Hepatocyte (in vitro differentiated cells): ENCODE measurements around the gene TPSG1. TPM values are rescaled to one million over a fixed set of nuclear protein-coding genes. Genes with fewer than 3 reads are reported as not detected.

ENCODE experiments used
- DNase-seq: peaks from one replicate; pipeline ENCODE4 v3.0.0-alpha.2; 2016; ENCODE audit warnings: low spot score
- H2AFZ ChIP-seq: fragments of 200-600 bp; sonication (generic); 2 replicates; pipeline ENCODE4 v1.6.0; 2016; ENCODE audit warnings: antibody characterized with exemption, mild to moderate bottlenecking
- H3K27ac ChIP-seq: fragments of 200-600 bp; sonication (generic); 2 replicates; pipeline ENCODE4 v1.5.1; 2016; ENCODE audit warnings: mild to moderate bottlenecking
- H3K27me3 ChIP-seq: fragments of 200-600 bp; sonication (generic); 2 replicates; pipeline ENCODE4 v1.6.1; 2016
- H3K36me3 ChIP-seq: fragments of 200-600 bp; sonication (generic); replicated peaks from 2 replicates; pipeline ENCODE4 v1.5.1; 2016; ENCODE audit warnings: low read depth; ENCODE audit not compliant: insufficient read depth
- H3K4me1 ChIP-seq: fragments of 200-600 bp; sonication (generic); 2 replicates; pipeline ENCODE4 v1.5.1; 2016; ENCODE audit warnings: mild to moderate bottlenecking, moderate library complexity; ENCODE audit not compliant: insufficient read depth
- H3K4me2 ChIP-seq: fragments of 200-600 bp; sonication (generic); 2 replicates; pipeline ENCODE4 v1.6.0; 2016
- H3K4me3 ChIP-seq: fragments of 200-600 bp; sonication (generic); 2 replicates; pipeline ENCODE4 v1.5.1; 2016; ENCODE audit warnings: mild to moderate bottlenecking
- H3K79me2 ChIP-seq: fragments of 200-600 bp; sonication (generic); 2 replicates; pipeline ENCODE4 v1.6.0; 2017; ENCODE audit warnings: mild to moderate bottlenecking
- H3K9me2 ChIP-seq: fragments of 200-600 bp; sonication (generic); replicated peaks from 2 replicates; pipeline ENCODE4 v1.6.0; 2017; ENCODE audit warnings: mild to moderate bottlenecking; ENCODE audit not compliant: insufficient read depth
- H3K9me3 ChIP-seq: fragments of 200-600 bp; sonication (generic); 2 replicates; pipeline ENCODE4 v1.5.1; 2016; ENCODE audit warnings: low read depth, mild to moderate bottlenecking
- H4K20me1 ChIP-seq: fragments of 200-600 bp; sonication (generic); 2 replicates; pipeline ENCODE4 v1.6.0; 2016; ENCODE audit warnings: mild to moderate bottlenecking; ENCODE audit not compliant: insufficient read depth, poor library complexity, severe bottlenecking
- CTCF ChIP-seq: fragments of 200-600 bp; sonication (generic); IDR thresholded peaks from 2 replicates; pipeline ENCODE4 v1.5.1; 2016; ENCODE audit warnings: antibody characterized with exemption, mild to moderate bottlenecking; ENCODE audit not compliant: poor library complexity
- EZH2 ChIP-seq: fragments of 200-600 bp; sonication (generic); IDR thresholded peaks from 2 replicates; pipeline ENCODE4 v1.6.1; 2016; ENCODE audit warnings: antibody characterized with exemption, mild to moderate bottlenecking, borderline replicate concordance
- EZH2phosphoT487 ChIP-seq: fragments of 200-600 bp; sonication (generic); IDR thresholded peaks from one replicate; pipeline ENCODE4 v1.6.1; 2018; ENCODE audit warnings: antibody characterized with exemption, mild to moderate bottlenecking, low read depth, moderate library complexity; ENCODE audit not compliant: unreplicated experiment, severe bottlenecking
- WGBS: methylation state at CpG from one replicate; pipeline ENCODE4 v1.1.6; 2016; ENCODE audit warnings: low lambda C conversion rate; ENCODE audit errors: missing lambda C conversion rate; 5-methylcytosine and 5-hydroxymethylcytosine counted together
- polyA plus RNA-seq: library from polyadenylated mRNA; unstranded; fragments of >200 nt; fragmentation: Nextera tagmentation; extraction: Ambion mirVana; gene quantifications from 2 replicates; pipeline ENCODE4 v1.2.1, GENCODE V29; 2016
- total RNA-seq: library from RNA; depleted of rRNA; stranded (reverse); fragments of >200 nt; gene quantifications from 2 replicates; pipeline ENCODE4 v1.2.3, GENCODE V29; 2014

Gene TPSG1
- total and polyA plus RNA-seq, 2 experiments from 2014 or later = 0.67 to 2.0 TPM

- H3K9me3 ChIP-seq = no peaks in the 10 kb centered on the region
- H3K27me3 ChIP-seq = no peaks in the 10 kb centered on the region
- DNase-seq = no peak
- 79% methylated on average over 19 of the region's 19 CpGs for WGBS
- no peak overlapping the region for H3K4me2 ChIP-seq
- H2AFZ ChIP-seq = no peak overlapping the region
- no peak overlapping the region for H3K27ac ChIP-seq
- no peaks in the 10 kb centered on the region for H3K9me2 ChIP-seq
- no peaks in the 10 kb centered on the region for H3K36me3 ChIP-seq
- TF ChIP-seq CTCF (no peak), EZH2 (no peak), EZH2phosphoT487 (no peak)
- no peaks in the 10 kb centered on the region for H3K4me1 ChIP-seq
- peaks cover 2% of the 10 kb centered on the region for H4K20me1 ChIP-seq
- no peaks in the 10 kb centered on the region for H3K79me2 ChIP-seq
- no peak overlapping the region for H3K4me3 ChIP-seq
Observed at GRCh38 chr16:1197237-1197866, 27.7 kb downstream of the TPSG1 start.

GRCh38 chr16:1196494-1196893 is 28.6 kb downstream of the TPSG1 start:
- no peak for DNase-seq
- TF ChIP-seq CTCF (no peak), EZH2phosphoT487 (no peak), EZH2 (no peak)
- Histone ChIP-seq H3K4me2 (no peak overlapping the region), H3K4me3 (no peak overlapping the region), H3K79me2 (no peaks in the 10 kb centered on the region), H3K36me3 (no peaks in the 10 kb centered on the region), H3K27ac (no peak overlapping the region), H3K9me2 (no peaks in the 10 kb centered on the region), H3K9me3 (no peaks in the 10 kb centered on the region), H4K20me1 (peaks cover 3% of the 10 kb centered on the region), H3K27me3 (no peaks in the 10 kb centered on the region), H2AFZ (no peak overlapping the region), H3K4me1 (no peaks in the 10 kb centered on the region)
- 87% methylated on average over 10 of the region's 11 CpGs for WGBS

GRCh38 chr16:1195393-1195666 is 29.7 kb downstream of the TPSG1 start:
- Histone ChIP-seq H3K36me3 (no peaks in the 10 kb centered on the region), H3K9me3 (no peaks in the 10 kb centered on the region), H3K4me1 (no peaks in the 10 kb centered on the region), H3K4me2 (no peak overlapping the region), H2AFZ (no peak overlapping the region), H3K79me2 (no peaks in the 10 kb centered on the region), H3K27me3 (no peaks in the 10 kb centered on the region), H4K20me1 (peaks cover 3% of the 10 kb centered on the region), H3K9me2 (no peaks in the 10 kb centered on the region), H3K27ac (no peak overlapping the region), H3K4me3 (no peak overlapping the region)
- WGBS = 94% methylated on average over 6 of the region's 14 CpGs
- TF ChIP-seq EZH2phosphoT487 = no peak
- no peak for TF ChIP-seq CTCF
- no peak for TF ChIP-seq EZH2
- DNase-seq = no peak
